SK-N-SH (cell line): ENCODE data around the gene DCST1. TPM values are rescaled to one million over a fixed set of nuclear protein-coding genes. Genes with fewer than 3 reads are reported as not detected.
A peak's percentile ranks its signal among the peaks of the same experiment; 100 is the strongest.

ENCODE experiments used
- CTCF ChIA-PET: fragments of 300-600, 350-600 bp; formaldehyde crosslinking; extraction: SDS; loops from one replicate; lab custom pipeline; 2021; lab: Yijun Ruan, JAX
- POLR2A ChIA-PET: fragments of 350-600 bp; sonication (Branson Sonifier 250); formaldehyde crosslinking; extraction: SDS; loops from one replicate; lab custom pipeline; 2020; ENCODE audit warnings: antibody characterized with exemption, inconsistent platforms; lab: Yijun Ruan, JAX
- DNase-seq: peaks from one replicate; pipeline ENCODE4 v3.0.0; 2012
- H2AFZ ChIP-seq: fragments of 200-600 bp; sonication (generic); 2 replicates; pipeline ENCODE4 v1.8.1; 2016; ENCODE audit warnings: antibody characterized with exemption, mild to moderate bottlenecking, low read depth
- H3F3A ChIP-seq: fragments of 200-600 bp; sonication (generic); replicated peaks from 2 replicates; pipeline ENCODE3; 2016; ENCODE audit warnings: antibody characterized with exemption, mild to moderate bottlenecking; ENCODE audit not compliant: insufficient read depth
- H3K27ac ChIP-seq, 2 experiments: fragments of 200-500 bp in 1 of 2; fragments of 200-600 bp in 1 of 2; sonication (Bioruptor generic) in 1 of 2; sonication (generic), shearing (Covaris generic) in 1 of 2; 2 replicates each; pipeline versions ENCODE4 v1.5.1 to v1.6.1; 2014 to 2016; ENCODE audit warnings: low read depth in 2 of 2, inconsistent platforms in 1 of 2, low read length in 1 of 2, mild to moderate bottlenecking in 1 of 2, mixed read lengths in 1 of 2
- H3K27me3 ChIP-seq: fragments of 200-600 bp; sonication (generic), shearing (Covaris generic); 2 replicates; pipeline ENCODE4 v1.6.1; 2016; ENCODE audit warnings: mixed run types; ENCODE audit not compliant: insufficient read depth
- H3K36me3 ChIP-seq, 2 experiments: fragments of 200-500 bp in 1 of 2; fragments of 200-600 bp in 1 of 2; sonication (Bioruptor generic) in 1 of 2; sonication (generic) in 1 of 2; replicated peaks in 1 of 2; 2 replicates each; pipeline versions ENCODE3 to v1.5.1; 2014 to 2016; ENCODE audit warnings: low read length in 1 of 2, mild to moderate bottlenecking in 1 of 2; ENCODE audit not compliant: insufficient read depth in 2 of 2, control insufficient read depth in 1 of 2
- H3K4me1 ChIP-seq, 2 experiments: fragments of 200-500 bp in 1 of 2; fragments of 200-600 bp in 1 of 2; sonication (Bioruptor generic) in 1 of 2; sonication (generic), shearing (Covaris generic) in 1 of 2; 2 replicates each; pipeline versions ENCODE4 v1.5.1 to v1.6.1; 2014 to 2016; ENCODE audit warnings: low read depth in 1 of 2, low read length in 1 of 2, mixed run types in 1 of 2; ENCODE audit not compliant: insufficient read depth in 2 of 2, control insufficient read depth in 1 of 2
- H3K4me2 ChIP-seq: fragments of 200-600 bp; sonication (generic), shearing (Covaris generic); 2 replicates; pipeline ENCODE4 v1.6.1; 2017; ENCODE audit warnings: mixed run types
- H3K4me3 ChIP-seq, 2 experiments: fragments of 200-500 bp in 1 of 2; fragments of 200-600 bp in 1 of 2; sonication (Bioruptor generic) in 1 of 2; sonication (generic), shearing (Covaris generic) in 1 of 2; 2 replicates each; pipeline versions ENCODE4 v1.5.1 to v1.8.1; 2014 to 2016; ENCODE audit warnings: low read depth in 2 of 2, inconsistent platforms in 1 of 2, low read length in 1 of 2, mild to moderate bottlenecking in 1 of 2, mixed read lengths in 1 of 2, moderate library complexity in 1 of 2
- H3K79me2 ChIP-seq: fragments of 200-600 bp; sonication (generic); 2 replicates; pipeline ENCODE4 v1.8.1; 2017; ENCODE audit warnings: mild to moderate bottlenecking; ENCODE audit not compliant: insufficient read depth
- H3K9ac ChIP-seq: fragments of 200-600 bp; sonication (generic); 2 replicates; pipeline ENCODE4 v1.6.1; 2017; ENCODE audit warnings: mixed run types
- H3K9me2 ChIP-seq: fragments of 200-600 bp; sonication (generic); 2 replicates; pipeline ENCODE4 v1.6.1; 2017; ENCODE audit warnings: mixed run types
- H3K9me3 ChIP-seq: fragments of 200-600 bp; sonication (generic); 2 replicates; pipeline ENCODE4 v1.6.1; 2017; ENCODE audit warnings: mixed run types, mild to moderate bottlenecking, moderate library complexity
- H4K20me1 ChIP-seq: fragments of 200-600 bp; sonication (generic); 2 replicates; pipeline ENCODE4 v1.6.1; 2017; ENCODE audit warnings: mild to moderate bottlenecking, mixed run types; ENCODE audit not compliant: insufficient read depth
- FOSL2 ChIP-seq: IDR thresholded peaks from 2 replicates; pipeline ENCODE4 v1.4.0; 2012; ENCODE audit warnings: low read depth, mild to moderate bottlenecking, moderate library complexity, borderline replicate concordance
- FOXM1 ChIP-seq: IDR thresholded peaks from 2 replicates; pipeline ENCODE4 v1.4.0; 2012; ENCODE audit warnings: low read depth, mild to moderate bottlenecking
- GATA2 ChIP-seq: sonication (generic); formaldehyde crosslinking; IDR thresholded peaks from 2 replicates; pipeline ENCODE4 v1.5.0; 2020; ENCODE audit warnings: mild to moderate bottlenecking, missing genetic modification reagents
- JUND ChIP-seq: IDR thresholded peaks from 2 replicates; pipeline ENCODE4 v1.4.0; 2012
- MXI1 ChIP-seq: IDR thresholded peaks from 2 replicates; pipeline ENCODE4 v1.6.1; 2012; ENCODE audit warnings: mild to moderate bottlenecking, low read depth, low read length, improper control_type of control experiment
- NFIC ChIP-seq: IDR thresholded peaks from 2 replicates; pipeline ENCODE4 v1.4.0; 2012; ENCODE audit warnings: borderline replicate concordance
- NRF1 ChIP-seq: IDR thresholded peaks from 2 replicates; pipeline ENCODE4 v1.6.1; 2012; ENCODE audit warnings: low read depth, mild to moderate bottlenecking, low read length
- PBX3 ChIP-seq: IDR thresholded peaks from 2 replicates; pipeline ENCODE4; 2012
- POLR2AphosphoS5 ChIP-seq: IDR thresholded peaks from 2 replicates; pipeline ENCODE4 v1.6.1; 2012; ENCODE audit warnings: low read depth, low read length
- REST ChIP-seq: IDR thresholded peaks from 2 replicates; pipeline ENCODE4 v1.6.1; 2012; ENCODE audit warnings: mild to moderate bottlenecking, low read depth, low read length, moderate library complexity
- SMC3 ChIP-seq: IDR thresholded peaks from 2 replicates; pipeline ENCODE4 v1.6.1; 2012; ENCODE audit warnings: low read depth, low read length, improper control_type of control experiment
- TEAD4 ChIP-seq: IDR thresholded peaks from 2 replicates; pipeline ENCODE4 v1.4.0; 2012; ENCODE audit warnings: mild to moderate bottlenecking, borderline replicate concordance; ENCODE audit not compliant: insufficient read depth
- USF2 ChIP-seq: fragments of 150-350 bp; IDR thresholded peaks from 2 replicates; pipeline ENCODE4 v1.6.1; 2017; ENCODE audit warnings: antibody characterized with exemption, low read length, low read depth, borderline replicate concordance
- YY1 ChIP-seq: IDR thresholded peaks from 2 replicates; pipeline ENCODE4 v1.4.0; 2012; ENCODE audit warnings: low read depth, mild to moderate bottlenecking
- ZBTB33 ChIP-seq: IDR thresholded peaks from 2 replicates; pipeline ENCODE4 v1.4.0; 2012; ENCODE audit warnings: low read depth, borderline replicate concordance
- WGBS: methylation state at CpG from one replicate; pipeline ENCODE4 v1.1.6; 2017; ENCODE audit warnings: low lambda C conversion rate; 5-methylcytosine and 5-hydroxymethylcytosine counted together
- polyA plus RNA-seq, 3 experiments: library from polyadenylated mRNA; depleted of rRNA; stranded (reverse); fragments of >200 nt; gene quantifications; 2 replicates each; pipeline ENCODE4 v1.2.3, GENCODE V29; 2012
- TF ChIP-seq, protein P1 (sequence below): fragments of 150-350 bp; IDR thresholded peaks from 2 replicates; pipeline ENCODE4 v1.6.1; 2016; ENCODE audit warnings: mild to moderate bottlenecking, low read depth, low read length

The DCST1 gene
- polyA plus RNA-seq, 1 of the 3 experiments (the other 2 are of a cell fraction), result not detected

- H3K27me3 ChIP-seq, result no peaks in the 10 kb centered on the region
- peak overlapping the region; percentile 72 to 96; a peak in 2 of 4 replicates for H3K27ac ChIP-seq
- H4K20me1 ChIP-seq, result peaks cover 3% of the 10 kb centered on the region; the same call in 1 of the 2 replicates
- POLR2A ChIA-PET, result interaction anchor here (1.3 to 1.7 kb wide), 2 partner anchors 12 to 36 kb away, joined by 4 to 5 read pairs; no protein-coding TSS in a partner anchor
- no peak overlapping the region for H2AFZ ChIP-seq
- peaks cover 0 to 5% of the 10 kb centered on the region in 2 experiments for H3K36me3 ChIP-seq
- H3K4me2 ChIP-seq, result peak overlapping the region; percentile 100; the same call in 1 of the 2 replicates
- H3K9me3 ChIP-seq, result no peaks in the 10 kb centered on the region
- H3F3A ChIP-seq, result peaks cover 17% of the 10 kb centered on the region
- no peak overlapping the region for H3K9ac ChIP-seq
- no peak for DNase-seq
- TF ChIP-seq MXI1 (no peak), PBX3 (no peak), SMC3 (no peak), NFIC (no peak), POLR2AphosphoS5 (no peak), REST (no peak), NRF1 (no peak), GATA2 (CRISPR knock-in tag) (no peak), YY1 (no peak), FOSL2 (no peak), USF2 (no peak), JUND (no peak), ZBTB33 (no peak), FOXM1 (no peak), TEAD4 (no peak)
- TF ChIP-seq, protein P1, sequence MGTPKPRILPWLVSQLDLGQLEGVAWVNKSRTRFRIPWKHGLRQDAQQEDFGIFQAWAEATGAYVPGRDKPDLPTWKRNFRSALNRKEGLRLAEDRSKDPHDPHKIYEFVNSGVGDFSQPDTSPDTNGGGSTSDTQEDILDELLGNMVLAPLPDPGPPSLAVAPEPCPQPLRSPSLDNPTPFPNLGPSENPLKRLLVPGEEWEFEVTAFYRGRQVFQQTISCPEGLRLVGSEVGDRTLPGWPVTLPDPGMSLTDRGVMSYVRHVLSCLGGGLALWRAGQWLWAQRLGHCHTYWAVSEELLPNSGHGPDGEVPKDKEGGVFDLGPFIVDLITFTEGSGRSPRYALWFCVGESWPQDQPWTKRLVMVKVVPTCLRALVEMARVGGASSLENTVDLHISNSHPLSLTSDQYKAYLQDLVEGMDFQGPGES, result no peak
- TF ChIP-seq, all 33 proteins: peak for 0
- Histone ChIP-seq H3K9me2 (no peaks in the 10 kb centered on the region), H3K4me1 (peaks cover 10 to 18% of the 10 kb centered on the region in 2 experiments), H3K79me2 (peaks cover 37% of the 10 kb centered on the region), H3K4me3 (no peak overlapping the region)
- 34% methylated on average over 8 of the region's 17 CpGs for WGBS
- CTCF ChIA-PET, result interaction anchor here (0.9 to 14.0 kb wide), 9 partner anchors 10 to 162 kb away, joined by 3 to 640 read pairs (median 9); partner anchors contain the start of genes ADAM15, CKS1B, FLAD1 and PBXIP1
These were observed 28.3 kb upstream of the DCST1 start for GRCh38 chr1:155005076-155006011.
